ENCODE results near the gene IL2RG.
A peak's percentile ranks its signal among the peaks of the same experiment; 100 is the strongest.

IL2RG gene

GRCh38 chrX:71105628-71106027, 5.7 kb downstream of the IL2RG start:
- no peak overlapping the region for H3K9ac ChIP-seq (ENCODE audit: low read depth, low read length)
- no peak overlapping the region for H3K4me3 ChIP-seq (ENCODE audit: low read depth, low read length)
- no peaks in the 10 kb centered on the region for H3K36me3 ChIP-seq (ENCODE audit: control insufficient read depth, insufficient read depth, low read length)
- H3K4me1 ChIP-seq (ENCODE audit: control insufficient read depth, insufficient read depth, low read length), result peaks cover 16% of the 10 kb centered on the region
- peaks cover 44% of the 10 kb centered on the region for H3K27me3 ChIP-seq (ENCODE audit: control insufficient read depth, insufficient read depth, low read length)
- H3K9me3 ChIP-seq (ENCODE audit: control insufficient read depth, insufficient read depth, low read length), result no peaks in the 10 kb centered on the region

GRCh38 chrX:71103110-71103983, 8.0 kb downstream of the IL2RG start:
- H3K4me1 ChIP-seq (ENCODE audit: control insufficient read depth, insufficient read depth, low read length), result peaks cover 19% of the 10 kb centered on the region
- H3K9ac ChIP-seq (ENCODE audit: low read depth, low read length), result no peak overlapping the region
- no peaks in the 10 kb centered on the region for H3K36me3 ChIP-seq (ENCODE audit: control insufficient read depth, insufficient read depth, low read length)
- H3K27me3 ChIP-seq (ENCODE audit: control insufficient read depth, insufficient read depth, low read length), result peaks cover 28% of the 10 kb centered on the region
- H3K4me3 ChIP-seq (ENCODE audit: low read depth, low read length), result peak overlapping the region; percentile 3
- no peaks in the 10 kb centered on the region for H3K9me3 ChIP-seq (ENCODE audit: control insufficient read depth, insufficient read depth, low read length)

- no peak overlapping the region for H3K9ac ChIP-seq (ENCODE audit: low read depth, low read length)
- no peak overlapping the region for H3K4me3 ChIP-seq (ENCODE audit: low read depth, low read length)
- peaks cover 32% of the 10 kb centered on the region for H3K27me3 ChIP-seq (ENCODE audit: control insufficient read depth, insufficient read depth, low read length)
- no peaks in the 10 kb centered on the region for H3K36me3 ChIP-seq (ENCODE audit: control insufficient read depth, insufficient read depth, low read length)
- H3K4me1 ChIP-seq (ENCODE audit: control insufficient read depth, insufficient read depth, low read length), result peaks cover 19% of the 10 kb centered on the region
- no peaks in the 10 kb centered on the region for H3K9me3 ChIP-seq (ENCODE audit: control insufficient read depth, insufficient read depth, low read length)
Measured at GRCh38 chrX:71102292-71102691, 9.1 kb downstream of the IL2RG start.

GRCh38 chrX:71100581-71101505, 10.5 kb downstream of the IL2RG start:
- H3K9ac ChIP-seq (ENCODE audit: low read depth, low read length), result no peak overlapping the region
- H3K36me3 ChIP-seq (ENCODE audit: control insufficient read depth, insufficient read depth, low read length), result no peaks in the 10 kb centered on the region
- peak overlapping the region; percentile 30 for H3K4me3 ChIP-seq (ENCODE audit: low read depth, low read length)
- H3K4me1 ChIP-seq (ENCODE audit: control insufficient read depth, insufficient read depth, low read length), result peaks cover 19% of the 10 kb centered on the region
- no peaks in the 10 kb centered on the region for H3K9me3 ChIP-seq (ENCODE audit: control insufficient read depth, insufficient read depth, low read length)
- peaks cover 27% of the 10 kb centered on the region for H3K27me3 ChIP-seq (ENCODE audit: control insufficient read depth, insufficient read depth, low read length)

GRCh38 chrX:71099736-71100135, 11.6 kb downstream of the IL2RG start:
- no peaks in the 10 kb centered on the region for H3K9me3 ChIP-seq (ENCODE audit: control insufficient read depth, insufficient read depth, low read length)
- no peak overlapping the region for H3K9ac ChIP-seq (ENCODE audit: low read depth, low read length)
- peaks cover 19% of the 10 kb centered on the region for H3K4me1 ChIP-seq (ENCODE audit: control insufficient read depth, insufficient read depth, low read length)
- H3K27me3 ChIP-seq (ENCODE audit: control insufficient read depth, insufficient read depth, low read length), result peaks cover 23% of the 10 kb centered on the region
- peak overlapping the region; percentile 35 for H3K4me3 ChIP-seq (ENCODE audit: low read depth, low read length)
- no peaks in the 10 kb centered on the region for H3K36me3 ChIP-seq (ENCODE audit: control insufficient read depth, insufficient read depth, low read length)

GRCh38 chrX:71098951-71099506, 12.3 kb downstream of the IL2RG start:
- Histone ChIP-seq H3K27me3 (ENCODE audit: control insufficient read depth, insufficient read depth, low read length) (peaks cover 23% of the 10 kb centered on the region), H3K4me1 (ENCODE audit: control insufficient read depth, insufficient read depth, low read length) (peaks cover 19% of the 10 kb centered on the region), H3K4me3 (ENCODE audit: low read depth, low read length) (peak overlapping the region; percentile 35), H3K9me3 (ENCODE audit: control insufficient read depth, insufficient read depth, low read length) (no peaks in the 10 kb centered on the region), H3K9ac (ENCODE audit: low read depth, low read length) (no peak overlapping the region), H3K36me3 (ENCODE audit: control insufficient read depth, insufficient read depth, low read length) (no peaks in the 10 kb centered on the region)

GRCh38 chrX:71098302-71098701, 13.1 kb downstream of the IL2RG start:
- H3K27me3 ChIP-seq (ENCODE audit: control insufficient read depth, insufficient read depth, low read length), result peaks cover 23% of the 10 kb centered on the region
- no peak overlapping the region for H3K9ac ChIP-seq (ENCODE audit: low read depth, low read length)
- H3K36me3 ChIP-seq (ENCODE audit: control insufficient read depth, insufficient read depth, low read length), result no peaks in the 10 kb centered on the region
- H3K4me1 ChIP-seq (ENCODE audit: control insufficient read depth, insufficient read depth, low read length), result peaks cover 16% of the 10 kb centered on the region
- H3K9me3 ChIP-seq (ENCODE audit: control insufficient read depth, insufficient read depth, low read length), result no peaks in the 10 kb centered on the region
- peak overlapping the region; percentile 15 for H3K4me3 ChIP-seq (ENCODE audit: low read depth, low read length)

- no peaks in the 10 kb centered on the region for H3K36me3 ChIP-seq (ENCODE audit: control insufficient read depth, insufficient read depth, low read length)
- peaks cover 7% of the 10 kb centered on the region for H3K4me1 ChIP-seq (ENCODE audit: control insufficient read depth, insufficient read depth, low read length)
- H3K27me3 ChIP-seq (ENCODE audit: control insufficient read depth, insufficient read depth, low read length), result peaks cover 17% of the 10 kb centered on the region
- no peaks in the 10 kb centered on the region for H3K9me3 ChIP-seq (ENCODE audit: control insufficient read depth, insufficient read depth, low read length)
- no peak overlapping the region for H3K9ac ChIP-seq (ENCODE audit: low read depth, low read length)
- peak overlapping the region; percentile 86 for H3K4me3 ChIP-seq (ENCODE audit: low read depth, low read length)
Measured at GRCh38 chrX:71096760-71097032, 14.7 kb downstream of the IL2RG start.

- peaks cover 14% of the 10 kb centered on the region for H3K27me3 ChIP-seq (ENCODE audit: control insufficient read depth, insufficient read depth, low read length)
- H3K9ac ChIP-seq (ENCODE audit: low read depth, low read length), result no peak overlapping the region
- no peaks in the 10 kb centered on the region for H3K36me3 ChIP-seq (ENCODE audit: control insufficient read depth, insufficient read depth, low read length)
- H3K4me3 ChIP-seq (ENCODE audit: low read depth, low read length), result peak overlapping the region; percentile 86
- H3K4me1 ChIP-seq (ENCODE audit: control insufficient read depth, insufficient read depth, low read length), result peaks cover 3% of the 10 kb centered on the region
- no peaks in the 10 kb centered on the region for H3K9me3 ChIP-seq (ENCODE audit: control insufficient read depth, insufficient read depth, low read length)
Measured at GRCh38 chrX:71095981-71096759, 15.2 kb downstream of the IL2RG start.

GRCh38 chrX:71095555-71095980, 15.8 kb downstream of the IL2RG start, which contains the start of gene FOXO4:
FOXO4 (plus strand) TSS chrX:71095851; CDS start chrX:71096529, 678 bp downstream.
- Histone ChIP-seq H3K9me3 (ENCODE audit: control insufficient read depth, insufficient read depth, low read length) (no peaks in the 10 kb centered on the region), H3K4me3 (ENCODE audit: low read depth, low read length) (peak within 1 kb of the TSS; percentile 86), H3K36me3 (ENCODE audit: control insufficient read depth, insufficient read depth, low read length) (no peaks in the 10 kb centered on the region), H3K9ac (ENCODE audit: low read depth, low read length) (no peak within 1 kb of the TSS), H3K4me1 (ENCODE audit: control insufficient read depth, insufficient read depth, low read length) (peaks cover 3% of the 10 kb centered on the region), H3K27me3 (ENCODE audit: control insufficient read depth, insufficient read depth, low read length) (peaks cover 9% of the 10 kb centered on the region)

GRCh38 chrX:71095033-71095432, 16.3 kb downstream of the IL2RG start:
- Histone ChIP-seq H3K4me3 (ENCODE audit: low read depth, low read length) (peak overlapping the region; percentile 71), H3K27me3 (ENCODE audit: control insufficient read depth, insufficient read depth, low read length) (peaks cover 9% of the 10 kb centered on the region), H3K4me1 (ENCODE audit: control insufficient read depth, insufficient read depth, low read length) (peaks cover 3% of the 10 kb centered on the region), H3K9ac (ENCODE audit: low read depth, low read length) (no peak overlapping the region), H3K36me3 (ENCODE audit: control insufficient read depth, insufficient read depth, low read length) (no peaks in the 10 kb centered on the region), H3K9me3 (ENCODE audit: control insufficient read depth, insufficient read depth, low read length) (no peaks in the 10 kb centered on the region)

All from iPS-15b (cell line).